Activated T-cell treated with anti-CD3 and anti-CD28 coated beads, Interleukin-2, amount 50 U/mL, for 48 hours (primary cell): ENCODE results near the gene ATP5ME.
A peak's percentile ranks its signal among the peaks of the same experiment; 100 is the strongest.
"Not testable (repeated sequence)": the region's sequence is repeated elsewhere in the genome, so short reads cannot be mapped to it uniquely, and the experiment has no call there.

ENCODE experiments used
- DNase-seq, 2 experiments: peaks; one replicate each; pipeline ENCODE4 v3.0.0-alpha.2; 2020

ATP5ME gene

GRCh38 chr4:653831-654502 is 20.1 kb downstream of the ATP5ME start:
- no peak for DNase-seq

DNA sequence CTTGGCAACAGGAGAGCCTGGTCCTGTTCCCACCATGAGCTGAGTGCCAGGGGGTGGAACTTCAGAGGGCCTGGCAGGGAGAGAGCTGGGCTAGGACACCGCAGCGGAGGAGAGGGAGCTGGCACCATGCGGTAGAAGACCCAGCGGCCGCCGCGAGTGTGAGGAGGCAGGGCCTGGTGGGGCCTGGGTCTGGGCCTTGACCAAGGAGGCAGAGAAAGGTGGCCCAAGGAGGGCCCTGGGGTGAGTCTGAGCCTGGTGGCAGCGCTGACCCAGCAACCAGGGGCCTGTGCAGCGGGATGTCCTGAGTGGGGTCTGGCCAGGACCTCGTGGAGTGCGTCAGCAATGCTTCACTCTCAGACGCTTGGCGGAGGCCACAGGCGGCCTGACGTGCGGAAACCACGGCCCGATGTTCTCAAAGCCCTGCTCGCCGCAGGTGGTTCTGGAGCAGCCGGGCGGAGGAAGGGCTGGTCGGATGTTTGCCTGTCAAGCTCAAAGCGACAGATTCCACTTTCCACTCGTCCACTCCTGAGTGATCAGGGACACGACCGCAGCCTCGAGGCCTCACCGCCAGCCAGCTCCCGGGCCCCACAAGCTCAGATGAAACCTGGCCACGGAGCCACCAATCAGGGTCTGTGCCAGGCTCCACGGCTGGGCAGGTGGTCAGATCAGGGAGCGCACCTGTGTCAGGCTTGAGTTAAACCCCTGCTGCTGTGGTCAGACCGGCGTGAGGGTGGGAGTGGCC is 20.8 kb downstream of the ATP5ME start:
- DNase-seq: no peak

- no peak for DNase-seq
These were observed 22.0 kb downstream of the ATP5ME start for GRCh38 chr4:651884-652642.

GRCh38 chr4:650951-651883 is 22.9 kb downstream of the ATP5ME start:
- no peak for DNase-seq

DNA sequence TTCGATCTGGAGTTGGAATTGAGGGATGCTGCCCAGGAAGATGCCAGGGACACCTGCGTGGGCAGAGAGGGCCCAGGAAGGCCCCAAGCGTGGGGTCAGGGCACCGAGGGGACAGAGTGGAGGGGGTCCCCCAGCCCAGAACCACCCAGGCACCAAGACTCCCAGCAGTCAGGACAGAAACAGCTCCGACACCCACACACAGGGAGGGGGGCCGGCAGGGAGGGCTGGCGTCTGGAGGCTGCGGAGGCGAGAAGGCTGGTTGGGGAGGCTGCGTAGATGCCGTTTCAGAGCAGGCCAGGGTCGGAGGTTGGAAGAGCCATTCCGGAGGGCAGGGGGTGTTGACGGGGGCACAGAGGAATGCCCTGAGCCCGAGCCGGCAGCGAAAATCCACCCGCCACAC is 23.6 kb downstream of the ATP5ME start:
- DNase-seq: no peak

GRCh38 chr4:649751-650310 is 24.2 kb downstream of the ATP5ME start:
- no peak for DNase-seq

DNA sequence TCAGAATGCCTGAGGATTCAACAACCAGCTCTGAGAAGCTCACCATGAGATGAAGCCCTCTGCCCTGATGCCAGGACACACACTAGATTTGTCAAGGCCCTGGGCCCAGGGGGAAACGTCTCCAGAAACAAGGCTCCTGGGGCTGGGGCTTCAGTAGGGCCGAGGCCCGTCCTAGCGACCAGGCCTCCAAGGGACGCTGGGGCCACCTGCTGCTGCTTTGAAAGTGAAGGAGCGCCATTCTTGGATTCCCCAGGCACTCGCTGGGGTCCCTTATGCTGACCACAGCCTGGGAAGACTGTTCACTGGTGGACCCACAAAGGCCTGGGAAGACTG is 24.8 kb downstream of the ATP5ME start:
- DNase-seq: no peak

- DNase-seq: no peak
These were observed 25.3 kb downstream of the ATP5ME start for GRCh38 chr4:648579-649292.

DNA sequence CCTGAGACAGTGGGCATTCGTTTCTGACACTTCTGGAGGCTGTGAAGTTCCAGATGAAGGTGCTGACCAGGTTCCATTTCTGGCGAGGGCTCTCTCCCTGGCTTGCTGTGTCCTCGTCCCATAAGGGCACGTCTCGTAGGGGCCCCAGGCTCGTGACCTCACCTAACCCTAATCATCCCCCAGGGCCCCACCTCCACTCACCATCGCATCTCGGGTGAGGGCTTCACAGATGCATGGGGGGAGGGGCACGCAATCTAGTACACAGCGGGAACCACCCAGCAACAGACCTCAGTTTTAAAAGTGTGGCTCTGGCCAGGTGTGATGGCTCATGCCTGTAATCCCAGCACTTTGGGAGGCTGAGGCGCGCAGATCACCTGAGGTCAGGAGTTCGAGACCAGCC is 26.6 kb downstream of the ATP5ME start:
- DNase-seq: no peak

DNA sequence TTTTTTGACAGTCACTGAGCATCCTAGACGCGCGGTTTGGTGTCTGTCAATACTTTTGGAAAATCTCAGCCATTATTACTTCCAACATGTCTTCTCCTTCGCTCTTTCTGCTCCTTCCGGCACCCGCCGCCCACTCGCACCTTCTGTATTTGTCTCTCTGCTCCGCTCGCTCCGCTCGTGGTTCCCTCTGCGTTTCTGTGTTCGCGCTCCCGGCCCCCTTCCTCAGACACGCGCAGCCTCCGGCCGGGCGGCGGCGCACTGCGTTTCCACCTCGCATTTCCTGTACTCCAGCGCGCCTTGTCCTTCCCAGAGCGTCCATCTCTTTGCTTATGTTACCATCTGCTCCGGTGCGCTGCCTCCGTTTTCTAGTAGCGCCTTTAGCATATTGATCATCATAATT is 27.6 kb downstream of the ATP5ME start:
- peak; percentile 55 to 65 for DNase-seq

DNA sequence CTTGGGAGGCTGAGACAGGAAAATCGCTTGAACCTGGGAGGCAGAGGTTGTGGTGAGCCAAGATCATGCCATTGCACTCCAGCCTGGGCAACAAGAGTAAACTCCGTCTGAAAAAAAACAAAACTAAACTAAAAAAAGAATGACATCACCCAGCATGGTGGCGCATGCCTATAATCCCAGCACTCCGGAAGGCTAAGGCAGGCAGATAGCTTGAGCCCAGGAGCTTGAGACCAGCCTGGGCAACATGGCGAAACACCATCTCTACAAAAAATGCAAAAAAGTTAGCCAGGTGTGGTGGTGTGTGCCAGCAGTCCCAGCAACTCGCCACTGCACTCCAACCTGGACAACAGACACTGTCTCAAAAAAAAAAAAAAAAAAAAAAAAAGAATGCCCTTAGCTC is 31.7 kb downstream of the ATP5ME start:
- DNase-seq: not testable (repeated sequence)

DNA sequence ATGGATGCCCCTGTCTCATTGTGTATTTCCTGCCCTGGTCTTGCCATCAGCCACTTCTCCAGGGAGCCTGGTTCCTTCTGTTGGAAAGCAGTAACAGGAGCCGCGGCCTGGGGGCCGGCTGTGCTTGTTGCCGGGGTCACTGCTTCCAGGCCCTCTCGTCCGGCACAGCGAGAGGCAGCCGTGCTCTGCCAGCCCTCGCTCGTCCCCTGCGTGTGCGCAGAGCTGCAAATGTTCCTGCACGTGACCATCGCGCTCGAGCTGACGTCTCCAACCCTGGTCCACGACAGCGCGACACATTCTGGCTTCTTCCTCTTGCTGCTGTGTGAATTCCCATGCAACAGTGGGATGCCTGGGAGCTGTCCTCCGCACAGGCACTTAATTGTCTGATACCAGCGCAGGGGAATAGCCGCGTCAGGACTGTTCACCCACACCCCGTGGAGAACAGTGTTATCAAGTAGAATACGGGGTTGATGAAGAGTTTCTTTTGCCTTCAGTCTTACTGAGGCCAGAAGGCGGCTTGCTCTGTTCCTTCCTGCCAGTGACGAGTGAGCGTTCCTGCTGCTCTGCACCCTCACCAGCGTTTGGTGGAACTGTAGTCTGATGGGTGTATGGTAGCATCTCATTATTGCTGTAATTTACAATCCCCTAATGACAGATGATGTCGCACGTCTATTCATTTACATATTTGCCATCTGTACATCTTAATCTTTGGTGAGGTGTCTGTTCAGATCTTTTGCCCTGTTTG is 36.4 kb downstream of the ATP5ME start:
- no peak for DNase-seq

DNA sequence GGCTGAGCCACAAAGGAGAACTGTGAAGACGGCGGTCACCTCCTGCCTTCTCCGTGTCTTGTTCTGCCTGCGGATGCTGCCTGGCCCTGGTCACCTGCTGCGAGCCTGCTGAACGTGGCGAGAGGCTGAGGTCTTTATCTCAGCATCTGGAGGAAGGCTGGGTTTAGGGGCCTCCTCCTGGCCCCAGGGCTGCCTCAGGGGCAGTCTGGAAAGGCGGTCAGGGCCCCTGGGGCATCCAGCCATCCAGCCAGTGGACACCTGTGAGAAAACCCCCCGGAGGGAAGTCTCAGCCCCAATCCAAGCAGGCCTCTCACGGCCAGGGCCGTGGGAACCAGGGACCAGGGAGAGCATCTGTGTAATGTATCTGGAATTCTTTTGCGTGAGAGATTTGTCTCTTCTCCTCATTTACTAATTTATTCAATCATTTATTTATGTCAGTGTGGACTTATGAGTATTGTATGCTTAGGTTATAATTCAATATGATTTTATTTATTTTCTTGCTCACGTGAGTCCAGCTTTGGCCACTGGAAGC is 37.4 kb downstream of the ATP5ME start:
- no peak for DNase-seq

DNA sequence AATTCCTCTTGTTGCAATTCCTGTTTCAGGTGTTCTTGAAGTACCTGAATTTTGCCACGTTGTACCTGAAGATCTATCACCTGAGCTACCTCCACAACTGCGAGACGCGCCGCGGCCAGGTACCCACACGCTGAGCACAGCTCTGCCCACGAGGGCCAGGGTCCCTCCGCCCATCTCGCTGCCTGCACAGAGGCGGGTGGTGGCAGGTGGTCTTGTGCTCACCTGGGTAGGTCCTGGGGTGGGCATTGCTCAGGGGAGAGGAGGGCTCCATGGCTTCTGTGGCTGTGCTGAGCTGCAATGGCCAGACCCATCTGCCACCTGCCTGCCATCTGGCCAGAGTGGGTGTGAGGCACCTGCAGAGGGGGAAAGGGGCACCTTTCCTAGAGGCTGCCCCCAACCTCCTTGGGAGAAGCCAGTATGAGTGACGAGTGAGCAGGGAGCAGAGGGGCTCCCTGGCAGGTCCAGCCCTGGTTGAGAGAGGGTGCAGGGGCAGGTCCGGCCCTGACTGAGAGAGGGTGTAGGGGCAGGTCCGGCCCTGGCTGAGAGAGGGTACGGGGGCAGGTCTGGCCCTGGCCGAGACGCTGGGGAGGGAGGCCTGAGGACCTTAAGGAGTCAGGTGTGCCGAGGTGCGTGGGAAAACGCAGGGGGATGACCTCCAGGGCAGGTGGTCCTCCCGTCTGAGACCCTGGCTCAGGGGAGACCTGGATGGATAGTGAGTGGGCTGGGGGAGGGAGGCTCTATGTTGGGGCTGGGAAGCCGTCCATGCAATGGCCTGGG is 38.0 kb downstream of the ATP5ME start:
- no peak for DNase-seq

DNA sequence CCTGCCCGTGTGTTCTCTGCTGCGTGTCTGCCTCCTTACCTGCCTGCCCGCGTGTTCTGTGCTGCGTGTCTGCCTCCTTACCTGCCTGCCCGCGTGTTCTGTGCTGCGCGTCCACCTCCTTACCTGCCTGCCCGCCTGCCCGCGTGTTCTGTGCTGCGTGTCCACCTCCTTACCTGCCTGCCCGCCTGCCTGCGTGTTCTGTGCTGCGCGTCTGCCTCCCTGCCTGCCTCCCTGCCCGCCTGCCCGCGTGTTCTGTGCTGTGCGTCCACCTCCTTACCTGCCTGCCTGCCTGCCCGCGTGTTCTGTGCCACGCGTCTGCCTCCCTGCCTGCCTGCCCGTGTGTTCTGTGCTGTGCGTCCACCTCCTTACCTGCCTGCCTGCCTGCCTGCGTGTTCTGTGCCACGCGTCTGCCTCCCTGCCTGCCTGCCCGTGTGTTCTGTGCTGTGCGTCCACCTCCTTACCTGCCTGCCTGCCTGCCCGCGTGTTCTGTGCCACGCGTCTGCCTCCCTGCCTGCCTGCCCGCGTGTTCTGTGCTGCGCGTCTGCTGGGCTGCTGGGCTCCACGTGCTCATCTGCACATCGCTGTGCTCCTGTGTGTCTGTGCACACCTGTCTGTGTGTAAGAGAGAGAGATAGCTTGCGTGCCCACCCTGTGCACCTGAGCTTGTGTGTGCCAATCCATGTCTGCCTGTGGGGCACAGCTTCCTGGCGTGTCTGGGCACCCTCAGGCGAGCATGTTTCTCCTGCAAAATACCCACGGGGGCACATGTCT is 38.8 kb downstream of the ATP5ME start:
- not testable (repeated sequence) for DNase-seq

- DNase-seq: no peak
These were observed 39.5 kb downstream of the ATP5ME start for GRCh38 chr4:634599-634985.

GRCh38 chr4:633976-634598 is 40.0 kb downstream of the ATP5ME start:
- no peak for DNase-seq

GRCh38 chr4:633406-633805 is 40.7 kb downstream of the ATP5ME start:
- DNase-seq: no peak

DNA sequence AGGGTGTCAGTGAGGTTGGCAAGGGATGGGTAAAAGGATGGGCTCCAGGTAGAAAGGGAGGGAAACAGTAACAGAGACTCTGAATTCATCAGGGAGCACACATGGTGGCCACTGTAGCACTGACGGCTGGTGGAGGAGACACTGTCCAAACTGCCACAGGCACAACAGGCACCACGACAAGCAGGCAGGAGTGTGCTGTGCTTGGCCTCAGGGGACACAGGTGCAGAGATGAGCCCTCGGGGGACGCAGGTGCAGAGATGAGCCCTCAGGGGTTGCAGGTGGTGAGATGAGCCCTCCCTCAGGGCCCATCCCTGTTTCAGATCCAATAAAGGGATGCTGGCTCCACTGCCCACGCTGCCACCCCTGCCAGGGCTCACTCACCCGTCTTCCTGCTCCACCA is 41.1 kb downstream of the ATP5ME start:
- no peak for DNase-seq
